OCI-LY7 (cell line): Measurements from ENCODE around the gene GIPC3. TPM values are rescaled to one million over a fixed set of nuclear protein-coding genes. Genes with fewer than 3 reads are reported as not detected.

Experiments used
- BruUV-seq: library from RNA; stranded (reverse); fragments of 400-500 nt; replicated peaks from 2 replicates; lab custom pipeline; 2021; lab: Mats Ljungman, UMichigan
- CTCF ChIA-PET: fragments of 300-600 bp; sonication (Branson Sonifier 250); formaldehyde crosslinking; loops from one replicate; lab custom pipeline; 2022; ENCODE audit warnings: antibody characterized with exemption; ENCODE audit not compliant: unreplicated experiment; lab: Charles Lee
- POLR2A ChIA-PET: fragments of 300-600 bp; sonication (Branson Sonifier 250); formaldehyde crosslinking; loops from one replicate; lab custom pipeline; 2022; ENCODE audit warnings: antibody characterized with exemption; lab: Charles Lee
- DNase-seq: peaks from one replicate; pipeline ENCODE4 v3.0.0-alpha.2; 2015; ENCODE audit warnings: low spot score
- H2AFZ ChIP-seq: fragments of 200-600 bp; sonication (generic), shearing (Covaris generic); 2 replicates; pipeline ENCODE4 v1.6.1; 2014; ENCODE audit warnings: mild to moderate bottlenecking, antibody characterized with exemption, low read length, moderate library complexity
- H3K27ac ChIP-seq: fragments of 200-600 bp; sonication (generic); 2 replicates; pipeline ENCODE4 v1.5.1; 2014; ENCODE audit warnings: mixed run types, low read depth, mild to moderate bottlenecking, moderate library complexity, low read length, inconsistent platforms; ENCODE audit not compliant: poor library complexity, severe bottlenecking
- H3K36me3 ChIP-seq: fragments of 200-600 bp; sonication (generic); 2 replicates; pipeline ENCODE4 v1.6.1; 2014; ENCODE audit warnings: mild to moderate bottlenecking, antibody characterized with exemption, low read length, moderate library complexity, mixed read lengths; ENCODE audit not compliant: insufficient read depth
- H3K4me1 ChIP-seq: fragments of 200-600 bp; sonication (generic); 2 replicates; pipeline ENCODE4 v1.5.1; 2014; ENCODE audit warnings: mild to moderate bottlenecking, low read length; ENCODE audit not compliant: insufficient read depth, poor library complexity, severe bottlenecking
- H3K4me2 ChIP-seq: fragments of 200-600 bp; sonication (generic); 2 replicates; pipeline ENCODE4 v1.6.1; 2014; ENCODE audit warnings: mild to moderate bottlenecking, low read length
- H3K4me3 ChIP-seq: fragments of 200-600 bp; sonication (generic); 2 replicates; pipeline ENCODE4 v1.5.1; 2014; ENCODE audit warnings: mild to moderate bottlenecking, low read depth, low read length; ENCODE audit not compliant: poor library complexity, severe bottlenecking
- H3K79me2 ChIP-seq: fragments of 200-600 bp; sonication (generic); 2 replicates; pipeline ENCODE4 v1.6.1; 2016; ENCODE audit warnings: low read depth, mild to moderate bottlenecking, low read length, moderate library complexity, mixed read lengths; ENCODE audit not compliant: insufficient read depth
- H3K9me2 ChIP-seq: fragments of 200-600 bp; sonication (generic); 2 replicates; pipeline ENCODE4 v1.6.1; 2016; ENCODE audit warnings: mild to moderate bottlenecking, low read length, mixed read lengths; ENCODE audit not compliant: insufficient read depth
- H3K9me3 ChIP-seq: fragments of 200-600 bp; sonication (generic); 2 replicates; pipeline ENCODE4 v1.6.1; 2014; ENCODE audit warnings: mild to moderate bottlenecking, mixed run types, low read length, mixed read lengths
- H4K20me1 ChIP-seq: fragments of 200-600 bp; sonication (generic); 2 replicates; pipeline ENCODE4 v1.6.1; 2014; ENCODE audit warnings: mild to moderate bottlenecking, antibody characterized with exemption, low read length, moderate library complexity, mixed read lengths; ENCODE audit not compliant: insufficient read depth
- CTCF ChIP-seq: fragments of 200-600 bp; sonication (generic); conservative IDR thresholded peaks from 2 replicates; pipeline ENCODE4 v1.5.1; 2014; ENCODE audit warnings: mild to moderate bottlenecking, antibody characterized with exemption, low read length, moderate library complexity, mixed read lengths
- EZH2phosphoT487 ChIP-seq: fragments of 200-600 bp; sonication (generic); IDR thresholded peaks from 2 replicates; pipeline ENCODE4 v1.6.1; 2018; ENCODE audit warnings: low read depth, borderline replicate concordance, mild to moderate bottlenecking, mixed run types, antibody characterized with exemption, low read length, moderate library complexity, mixed read lengths
- intact Hi-C: fragments of 100-400 bp; cut with micrococcal nuclease; formaldehyde crosslinking; loops from one replicate; pipeline ENCODE4 v1.10.0; 2022; ENCODE audit not compliant: unreplicated experiment
- total RNA-seq, 2 experiments: library from RNA; depleted of rRNA in 1 of 2; stranded (reverse); fragments of >200 nt in 1 of 2; shearing (Covaris generic) in 1 of 2; gene quantifications; 2 replicates each; pipeline ENCODE4 v1.2.3, GENCODE V29; 2014 to 2022

Gene GIPC3
- total RNA-seq, 2 experiments from 2014 or later = not detected

- CTCF ChIA-PET = no interaction called here
- Histone ChIP-seq H3K9me2 (no peaks in the 10 kb centered on the region), H3K79me2 (no peaks in the 10 kb centered on the region), H3K27ac (no peak overlapping the region), H3K36me3 (peaks cover 26% of the 10 kb centered on the region), H3K9me3 (no peaks in the 10 kb centered on the region), H3K4me2 (no peak overlapping the region), H3K4me3 (no peak overlapping the region), H2AFZ (no peak overlapping the region), H4K20me1 (no peaks in the 10 kb centered on the region), H3K4me1 (peaks cover 21% of the 10 kb centered on the region)
- TF ChIP-seq EZH2phosphoT487 (no peak), CTCF (no peak)
- POLR2A ChIA-PET = no interaction called here
- no TSS peak for BruUV-seq
- intact Hi-C loops = no loop called here
- no peak for DNase-seq
These were observed 22.2 kb downstream of the GIPC3 start for GRCh38 chr19:3607303-3608078.

GRCh38 chr19:3608079-3608641 is 22.9 kb downstream of the GIPC3 start:
- Histone ChIP-seq H3K9me2 (no peaks in the 10 kb centered on the region), H3K4me2 (no peak overlapping the region), H3K9me3 (no peaks in the 10 kb centered on the region), H4K20me1 (no peaks in the 10 kb centered on the region), H2AFZ (no peak overlapping the region), H3K79me2 (no peaks in the 10 kb centered on the region), H3K36me3 (peaks cover 26% of the 10 kb centered on the region), H3K27ac (no peak overlapping the region), H3K4me1 (peaks cover 21% of the 10 kb centered on the region), H3K4me3 (no peak overlapping the region)
- DNase-seq = no peak
- TF ChIP-seq CTCF (no peak), EZH2phosphoT487 (no peak)
- ChIA-PET POLR2A (interaction anchor here (0.6 kb wide), 1 partner anchor 384 kb away, joined by 5 read pairs; no protein-coding TSS in a partner anchor), CTCF (interaction anchor here (0.6 kb wide), 1 partner anchor 47 kb away, joined by 7 read pairs; no protein-coding TSS in a partner anchor)
- intact Hi-C loops = no loop called here
- BruUV-seq = no TSS peak
